Loucy (cell line): ENCODE measurements around the gene GRHL1.

Experiments used
- H2AFZ ChIP-seq: fragments of 200-600 bp; sonication (generic); 2 replicates; pipeline ENCODE4 v1.6.0; 2016; ENCODE audit warnings: antibody characterized with exemption, mild to moderate bottlenecking, low read length, moderate library complexity
- H3F3A ChIP-seq: fragments of 200-600 bp; 2 replicates; pipeline ENCODE4 v1.6.0; 2016; ENCODE audit warnings: antibody characterized with exemption, low read depth, mild to moderate bottlenecking
- H3K27me3 ChIP-seq: fragments of 200-600 bp; sonication (generic); 2 replicates; pipeline ENCODE4 v1.6.1; 2014; ENCODE audit warnings: low read length, mild to moderate bottlenecking; ENCODE audit not compliant: insufficient read depth, poor library complexity, severe bottlenecking
- H3K36me3 ChIP-seq: fragments of 200-600 bp; sonication (generic); 2 replicates; pipeline ENCODE4 v1.6.1; 2016; ENCODE audit warnings: low read length; ENCODE audit not compliant: insufficient read depth
- H3K4me1 ChIP-seq: fragments of 200-600 bp; sonication (generic); 2 replicates; pipeline ENCODE4 v1.5.1; 2014; ENCODE audit warnings: low read length, mild to moderate bottlenecking; ENCODE audit not compliant: insufficient read depth, poor library complexity, severe bottlenecking
- H3K4me2 ChIP-seq: fragments of 200-600 bp; sonication (generic); 2 replicates; pipeline ENCODE4 v1.6.0; 2014; ENCODE audit warnings: antibody characterized with exemption, low read length, low read depth, mild to moderate bottlenecking; ENCODE audit not compliant: poor library complexity, severe bottlenecking
- H3K4me3 ChIP-seq: fragments of 200-600 bp; sonication (generic); 2 replicates; pipeline ENCODE4 v1.5.1; 2014; ENCODE audit warnings: low read length, mild to moderate bottlenecking, mixed read lengths; ENCODE audit not compliant: poor library complexity, severe bottlenecking
- H3K79me2 ChIP-seq: fragments of 200-600 bp; sonication (generic); 2 replicates; pipeline ENCODE4 v1.6.1; 2014; ENCODE audit warnings: low read length; ENCODE audit not compliant: insufficient read depth
- H3K9ac ChIP-seq: fragments of 200-600 bp; sonication (generic); 2 replicates; pipeline ENCODE4 v1.6.0; 2014; ENCODE audit warnings: mild to moderate bottlenecking, low read depth, low read length, moderate library complexity; ENCODE audit not compliant: poor library complexity, severe bottlenecking
- H3K9me2 ChIP-seq: fragments of 200-600 bp; sonication (generic); replicated peaks from 2 replicates; pipeline ENCODE4 v1.6.1; 2016; ENCODE audit warnings: low read depth, low read length, mixed read lengths
- H3K9me3 ChIP-seq: fragments of 200-600 bp; sonication (generic); 2 replicates; pipeline ENCODE4 v1.6.1; 2014; ENCODE audit warnings: mild to moderate bottlenecking, antibody characterized with exemption, low read length, low read depth; ENCODE audit not compliant: insufficient read depth
- H4K20me1 ChIP-seq: fragments of 200-600 bp; sonication (generic); 2 replicates; pipeline ENCODE4 v1.6.0; 2014; ENCODE audit warnings: antibody characterized with exemption, low read length, mild to moderate bottlenecking; ENCODE audit not compliant: insufficient read depth, poor library complexity, severe bottlenecking
- EZH2phosphoT487 ChIP-seq: fragments of 200-600 bp; IDR thresholded peaks from 2 replicates; pipeline ENCODE4 v1.6.1; 2018; ENCODE audit warnings: antibody characterized with exemption, mild to moderate bottlenecking, moderate library complexity, borderline replicate concordance
- TF ChIP-seq, protein P1 (sequence below): fragments of 200-600 bp; sonication (generic); conservative IDR thresholded peaks from 2 replicates; pipeline ENCODE4 v1.5.1; 2014; ENCODE audit warnings: mild to moderate bottlenecking, antibody characterized with exemption, low read length

GRHL1 gene

DNA sequence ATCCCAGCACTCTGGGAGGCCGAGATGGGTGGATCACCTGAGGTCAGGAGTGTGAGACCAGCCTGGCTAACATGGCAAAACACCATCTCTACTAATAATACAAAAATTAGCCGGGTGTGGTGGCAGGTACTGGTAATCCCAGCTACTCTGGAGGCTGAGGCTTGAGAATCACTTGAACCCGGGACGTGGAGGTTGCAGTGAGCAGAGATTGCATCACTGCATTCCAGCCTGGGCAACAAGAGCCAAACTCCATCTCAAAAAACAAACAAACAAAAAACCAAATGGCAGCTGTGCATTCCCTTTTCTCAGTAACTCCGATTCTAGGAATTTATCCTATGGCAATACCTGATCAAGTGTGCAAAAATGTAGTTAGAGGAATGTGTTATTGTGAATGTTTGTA, 4.7 kb upstream of the GRHL1 start:
- H3K4me1 ChIP-seq, result peaks cover 4% of the 10 kb centered on the region
- H4K20me1 ChIP-seq, result no peaks in the 10 kb centered on the region
- no peaks in the 10 kb centered on the region for H3K27me3 ChIP-seq
- no peaks in the 10 kb centered on the region for H3F3A ChIP-seq
- no peak overlapping the region for H2AFZ ChIP-seq
- no peaks in the 10 kb centered on the region for H3K36me3 ChIP-seq
- TF ChIP-seq, protein P1, sequence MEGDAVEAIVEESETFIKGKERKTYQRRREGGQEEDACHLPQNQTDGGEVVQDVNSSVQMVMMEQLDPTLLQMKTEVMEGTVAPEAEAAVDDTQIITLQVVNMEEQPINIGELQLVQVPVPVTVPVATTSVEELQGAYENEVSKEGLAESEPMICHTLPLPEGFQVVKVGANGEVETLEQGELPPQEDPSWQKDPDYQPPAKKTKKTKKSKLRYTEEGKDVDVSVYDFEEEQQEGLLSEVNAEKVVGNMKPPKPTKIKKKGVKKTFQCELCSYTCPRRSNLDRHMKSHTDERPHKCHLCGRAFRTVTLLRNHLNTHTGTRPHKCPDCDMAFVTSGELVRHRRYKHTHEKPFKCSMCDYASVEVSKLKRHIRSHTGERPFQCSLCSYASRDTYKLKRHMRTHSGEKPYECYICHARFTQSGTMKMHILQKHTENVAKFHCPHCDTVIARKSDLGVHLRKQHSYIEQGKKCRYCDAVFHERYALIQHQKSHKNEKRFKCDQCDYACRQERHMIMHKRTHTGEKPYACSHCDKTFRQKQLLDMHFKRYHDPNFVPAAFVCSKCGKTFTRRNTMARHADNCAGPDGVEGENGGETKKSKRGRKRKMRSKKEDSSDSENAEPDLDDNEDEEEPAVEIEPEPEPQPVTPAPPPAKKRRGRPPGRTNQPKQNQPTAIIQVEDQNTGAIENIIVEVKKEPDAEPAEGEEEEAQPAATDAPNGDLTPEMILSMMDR, result no peak
- no peak for TF ChIP-seq EZH2phosphoT487
- H3K9ac ChIP-seq, result no peak overlapping the region
- H3K4me2 ChIP-seq, result no peak overlapping the region
- no peaks in the 10 kb centered on the region for H3K9me3 ChIP-seq
- H3K9me2 ChIP-seq, result no peaks in the 10 kb centered on the region
- peaks cover under 1% of the 10 kb centered on the region; the same call in 1 of the 2 replicates for H3K79me2 ChIP-seq
- no peak overlapping the region for H3K4me3 ChIP-seq

DNA sequence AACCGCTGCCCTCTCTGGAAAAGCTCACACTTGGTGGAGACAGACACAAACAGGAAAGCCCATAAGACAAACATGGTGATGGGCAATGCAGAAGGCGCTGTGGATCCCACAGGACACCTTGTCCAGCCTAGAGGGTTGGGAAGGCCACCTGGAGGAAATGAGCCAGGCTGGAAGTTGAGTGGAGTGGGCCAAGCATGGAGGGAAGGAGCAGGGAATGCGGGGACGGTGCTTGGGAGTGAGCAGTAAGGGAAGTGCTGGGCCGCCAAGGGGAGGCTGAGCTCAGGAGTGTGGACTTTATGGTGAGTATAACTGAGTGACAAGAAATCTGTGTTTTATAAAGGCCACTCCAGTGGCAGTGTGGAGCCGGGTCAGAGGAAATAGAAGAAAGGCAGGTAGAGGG, 2.8 kb upstream of the GRHL1 start:
- Histone ChIP-seq H3K36me3 (no peaks in the 10 kb centered on the region), H3K79me2 (peaks cover 13% of the 10 kb centered on the region), H3F3A (no peaks in the 10 kb centered on the region; the same call in 1 of the 2 replicates), H3K4me2 (no peak overlapping the region), H2AFZ (no peak overlapping the region), H3K9me2 (no peaks in the 10 kb centered on the region), H3K27me3 (no peaks in the 10 kb centered on the region), H3K9ac (no peak overlapping the region), H3K4me3 (no peak overlapping the region), H3K4me1 (peaks cover 19% of the 10 kb centered on the region), H3K9me3 (no peaks in the 10 kb centered on the region), H4K20me1 (no peaks in the 10 kb centered on the region)
- no peak for TF ChIP-seq EZH2phosphoT487

DNA sequence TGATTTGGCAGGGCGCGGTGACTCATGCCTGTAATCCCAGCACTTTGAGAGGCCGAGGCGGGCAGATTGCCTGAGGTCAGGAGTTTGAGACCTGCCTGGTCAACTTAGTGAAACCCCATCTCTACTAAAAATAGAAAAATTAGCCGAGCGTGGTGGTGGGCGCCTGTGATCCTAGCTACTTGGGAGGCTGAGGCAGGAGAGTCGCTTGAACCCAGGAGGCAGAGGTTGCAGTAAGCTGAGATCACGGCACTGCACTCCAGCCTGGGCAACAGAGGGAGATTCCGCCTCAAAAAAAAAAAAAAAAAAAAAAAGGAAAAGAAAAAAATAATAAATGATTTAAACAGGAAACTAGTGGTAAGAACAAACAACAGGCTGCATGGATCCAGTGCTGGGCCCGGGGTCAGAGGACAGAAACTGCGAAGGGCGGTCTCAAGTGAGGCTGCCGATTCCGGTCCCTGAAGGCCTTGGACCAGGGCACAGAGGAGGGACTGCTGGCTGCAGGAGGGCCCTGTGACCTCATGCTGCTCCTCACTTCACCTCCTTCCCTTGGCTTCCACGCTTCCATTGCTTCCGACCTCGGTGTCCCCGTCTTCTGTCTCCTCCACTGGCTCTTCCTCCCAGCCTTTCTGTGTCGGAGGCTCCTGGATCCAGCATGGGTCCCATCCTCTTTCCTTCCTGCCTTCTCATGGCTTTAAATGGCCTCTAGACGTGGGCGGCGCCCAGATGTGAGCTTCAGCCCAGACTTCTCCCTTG, 2.1 kb upstream of the GRHL1 start:
- no peaks in the 10 kb centered on the region for H3K27me3 ChIP-seq
- no peaks in the 10 kb centered on the region for H3K9me2 ChIP-seq
- no peak overlapping the region for H3K9ac ChIP-seq
- peaks cover 13% of the 10 kb centered on the region for H3K79me2 ChIP-seq
- H3K4me3 ChIP-seq, result no peak overlapping the region
- no peaks in the 10 kb centered on the region; the same call in 1 of the 2 replicates for H3F3A ChIP-seq
- no peaks in the 10 kb centered on the region for H3K9me3 ChIP-seq
- TF ChIP-seq, protein P1, result no peak
- no peak for TF ChIP-seq EZH2phosphoT487
- H2AFZ ChIP-seq, result no peak overlapping the region
- H3K36me3 ChIP-seq, result no peaks in the 10 kb centered on the region
- H4K20me1 ChIP-seq, result no peaks in the 10 kb centered on the region
- H3K4me2 ChIP-seq, result no peak overlapping the region
- H3K4me1 ChIP-seq, result peaks cover 26% of the 10 kb centered on the region
